Esophagus squamous epithelium (tissue), 4 donors: ENCODE data around the gene RERGL.

Experiments used
- POLR2A ChIP-seq, 4 donors: fragments of 450-650 bp; IDR thresholded peaks; one replicate each; pipeline ENCODE4 v1.6.1; 2017; ENCODE audit warnings: antibody characterized with exemption in 4 of 4, mild to moderate bottlenecking in 4 of 4, moderate library complexity in 3 of 4
- TF ChIP-seq, protein P1 (sequence below), 6 experiments: fragments of 450-650 bp in 4 of 6; fragments of 200-600 bp in 2 of 6; sonication (generic) in 2 of 6; IDR thresholded peaks; one replicate each; pipeline ENCODE4 v1.5.1; 2016 to 2019; ENCODE audit warnings: antibody characterized with exemption in 6 of 6, mild to moderate bottlenecking in 4 of 6, moderate library complexity in 4 of 6

GRCh38 chr12:18120899-18121298, 30.9 kb upstream of the RERGL start:
- TF ChIP-seq, protein P1, sequence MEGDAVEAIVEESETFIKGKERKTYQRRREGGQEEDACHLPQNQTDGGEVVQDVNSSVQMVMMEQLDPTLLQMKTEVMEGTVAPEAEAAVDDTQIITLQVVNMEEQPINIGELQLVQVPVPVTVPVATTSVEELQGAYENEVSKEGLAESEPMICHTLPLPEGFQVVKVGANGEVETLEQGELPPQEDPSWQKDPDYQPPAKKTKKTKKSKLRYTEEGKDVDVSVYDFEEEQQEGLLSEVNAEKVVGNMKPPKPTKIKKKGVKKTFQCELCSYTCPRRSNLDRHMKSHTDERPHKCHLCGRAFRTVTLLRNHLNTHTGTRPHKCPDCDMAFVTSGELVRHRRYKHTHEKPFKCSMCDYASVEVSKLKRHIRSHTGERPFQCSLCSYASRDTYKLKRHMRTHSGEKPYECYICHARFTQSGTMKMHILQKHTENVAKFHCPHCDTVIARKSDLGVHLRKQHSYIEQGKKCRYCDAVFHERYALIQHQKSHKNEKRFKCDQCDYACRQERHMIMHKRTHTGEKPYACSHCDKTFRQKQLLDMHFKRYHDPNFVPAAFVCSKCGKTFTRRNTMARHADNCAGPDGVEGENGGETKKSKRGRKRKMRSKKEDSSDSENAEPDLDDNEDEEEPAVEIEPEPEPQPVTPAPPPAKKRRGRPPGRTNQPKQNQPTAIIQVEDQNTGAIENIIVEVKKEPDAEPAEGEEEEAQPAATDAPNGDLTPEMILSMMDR (IDR thresholded peaks at IDR 0.05), result no peak
- TF ChIP-seq POLR2A (IDR thresholded peaks at IDR 0.05), result no peak
